Coronary artery (tissue), 2 donors: Measurements from ENCODE around the gene RNF183.

Experiments used
- DNase-seq: peaks from one replicate; pipeline ENCODE4 v3.0.0-alpha.2; 2017; ENCODE audit warnings: low spot score
- H3K27ac ChIP-seq, 2 donors: fragments of 200-600 bp; sonication (generic); one replicate each; pipeline ENCODE4 v1.5.1; 2016 to 2019
- H3K4me3 ChIP-seq: fragments of 200-600 bp; sonication (generic); 2 replicates; pipeline ENCODE4 v1.5.1; 2016; ENCODE audit warnings: mild to moderate bottlenecking, moderate library complexity
- TF ChIP-seq, protein P1 (sequence below): fragments of 200-600 bp; sonication (generic); IDR thresholded peaks from one replicate; pipeline ENCODE4 v1.5.1; 2019; ENCODE audit warnings: antibody characterized with exemption

Gene RNF183

DNA sequence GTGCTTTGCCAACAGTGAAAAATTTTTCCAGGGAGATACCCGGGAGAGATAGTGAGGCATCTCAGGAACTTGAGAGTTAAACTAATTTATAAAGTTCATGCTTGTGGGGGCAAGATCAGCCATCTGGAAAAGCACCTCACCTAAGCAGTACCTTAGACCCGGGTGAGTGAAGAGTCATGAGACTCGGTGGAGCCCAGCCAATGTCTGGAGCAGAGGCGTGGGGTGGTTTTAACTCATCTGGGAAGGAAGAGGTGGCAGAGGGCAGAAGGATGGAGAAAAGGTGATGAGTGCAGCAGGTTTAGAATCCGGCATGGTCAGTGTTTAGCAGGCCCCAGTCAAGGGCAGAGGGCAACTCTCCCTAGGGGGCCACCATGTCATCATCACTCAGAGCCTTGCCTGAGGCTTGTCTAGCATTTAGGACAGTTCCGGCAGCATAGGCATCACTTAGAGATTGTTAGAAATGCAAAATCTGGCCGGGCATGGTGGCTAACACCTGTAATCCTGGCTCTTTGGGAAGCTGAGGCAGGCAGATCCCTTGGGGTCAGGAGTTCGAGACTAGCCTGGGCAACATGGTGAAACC is 4.3 kb upstream of the RNF183 start:
- TF ChIP-seq, protein P1, sequence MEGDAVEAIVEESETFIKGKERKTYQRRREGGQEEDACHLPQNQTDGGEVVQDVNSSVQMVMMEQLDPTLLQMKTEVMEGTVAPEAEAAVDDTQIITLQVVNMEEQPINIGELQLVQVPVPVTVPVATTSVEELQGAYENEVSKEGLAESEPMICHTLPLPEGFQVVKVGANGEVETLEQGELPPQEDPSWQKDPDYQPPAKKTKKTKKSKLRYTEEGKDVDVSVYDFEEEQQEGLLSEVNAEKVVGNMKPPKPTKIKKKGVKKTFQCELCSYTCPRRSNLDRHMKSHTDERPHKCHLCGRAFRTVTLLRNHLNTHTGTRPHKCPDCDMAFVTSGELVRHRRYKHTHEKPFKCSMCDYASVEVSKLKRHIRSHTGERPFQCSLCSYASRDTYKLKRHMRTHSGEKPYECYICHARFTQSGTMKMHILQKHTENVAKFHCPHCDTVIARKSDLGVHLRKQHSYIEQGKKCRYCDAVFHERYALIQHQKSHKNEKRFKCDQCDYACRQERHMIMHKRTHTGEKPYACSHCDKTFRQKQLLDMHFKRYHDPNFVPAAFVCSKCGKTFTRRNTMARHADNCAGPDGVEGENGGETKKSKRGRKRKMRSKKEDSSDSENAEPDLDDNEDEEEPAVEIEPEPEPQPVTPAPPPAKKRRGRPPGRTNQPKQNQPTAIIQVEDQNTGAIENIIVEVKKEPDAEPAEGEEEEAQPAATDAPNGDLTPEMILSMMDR: no peak
- Histone ChIP-seq H3K27ac (no peak overlapping the region), H3K4me3 (no peak overlapping the region)
- DNase-seq: no peak

DNA sequence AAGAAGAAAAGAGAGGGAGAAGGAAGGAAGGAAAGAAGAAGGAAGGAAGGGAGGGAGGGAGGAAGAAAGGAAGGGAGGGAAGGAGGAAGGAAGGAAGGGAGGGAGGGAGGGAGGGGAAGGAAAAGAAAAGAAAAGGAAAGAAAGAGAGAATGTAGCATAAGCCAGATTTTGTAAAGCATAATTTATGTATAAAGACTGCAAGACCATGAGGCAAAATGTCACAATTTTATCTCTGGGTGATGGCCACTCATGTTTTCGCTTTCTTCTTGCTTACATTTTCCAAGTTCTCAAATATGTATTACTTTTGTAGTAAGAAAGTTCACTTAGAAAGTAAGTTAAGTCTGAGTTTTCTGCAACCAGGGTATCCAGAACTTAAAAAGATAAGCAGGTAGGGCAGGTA is 3.4 kb upstream of the RNF183 start:
- Histone ChIP-seq H3K27ac (no peak overlapping the region), H3K4me3 (no peak overlapping the region)
- DNase-seq: no peak
- TF ChIP-seq, protein P1: no peak

DNA sequence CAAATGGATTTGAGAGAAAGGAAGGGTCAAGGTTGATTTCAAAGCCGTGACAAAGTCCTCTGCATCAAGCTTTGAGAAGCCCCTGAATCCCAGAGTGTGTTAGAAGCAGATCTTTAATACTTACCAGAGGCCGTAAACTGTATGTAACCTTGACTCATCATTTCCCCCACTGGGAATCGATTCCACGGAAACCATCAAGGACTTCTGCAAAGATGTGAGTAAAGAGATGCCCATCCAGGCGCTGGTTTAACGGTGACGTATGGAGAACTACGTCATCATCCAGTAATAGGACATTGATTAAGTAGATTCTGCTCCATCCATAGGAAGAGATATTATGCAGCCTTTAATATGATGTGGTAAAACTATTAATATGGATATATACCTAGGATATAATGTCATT is 1.6 kb downstream of the RNF183 start:
- no peak for DNase-seq
- Histone ChIP-seq H3K4me3 (no peak overlapping the region), H3K27ac (no peak overlapping the region)
- TF ChIP-seq, protein P1: no peak

DNA sequence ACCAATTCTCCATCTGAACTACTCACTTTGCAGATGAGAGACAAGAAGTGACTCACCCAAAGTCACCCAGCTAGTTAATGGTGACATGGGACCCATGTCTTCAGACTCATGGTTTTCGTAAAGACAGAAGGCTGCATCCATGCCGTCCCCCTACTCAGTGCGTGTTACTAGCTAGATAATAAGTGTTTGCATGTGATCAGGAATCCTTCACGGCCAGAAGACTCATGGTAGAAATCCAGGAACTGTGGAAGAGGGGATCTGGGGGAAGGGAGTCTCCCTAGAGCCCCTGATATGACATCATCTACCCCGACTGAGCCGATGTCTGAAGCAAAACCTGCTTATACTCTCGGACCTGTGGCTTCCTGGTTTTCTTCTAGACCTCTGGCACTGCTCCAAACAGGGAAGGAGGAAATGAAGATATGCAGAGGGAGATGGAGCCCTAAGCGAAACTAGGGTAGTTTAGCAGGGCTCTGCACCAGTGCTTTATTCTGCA is 3.3 kb downstream of the RNF183 start:
- no peak overlapping the region for H3K4me3 ChIP-seq
- TF ChIP-seq, protein P1: no peak
- no peak for DNase-seq
- H3K27ac ChIP-seq: no peak overlapping the region

DNA sequence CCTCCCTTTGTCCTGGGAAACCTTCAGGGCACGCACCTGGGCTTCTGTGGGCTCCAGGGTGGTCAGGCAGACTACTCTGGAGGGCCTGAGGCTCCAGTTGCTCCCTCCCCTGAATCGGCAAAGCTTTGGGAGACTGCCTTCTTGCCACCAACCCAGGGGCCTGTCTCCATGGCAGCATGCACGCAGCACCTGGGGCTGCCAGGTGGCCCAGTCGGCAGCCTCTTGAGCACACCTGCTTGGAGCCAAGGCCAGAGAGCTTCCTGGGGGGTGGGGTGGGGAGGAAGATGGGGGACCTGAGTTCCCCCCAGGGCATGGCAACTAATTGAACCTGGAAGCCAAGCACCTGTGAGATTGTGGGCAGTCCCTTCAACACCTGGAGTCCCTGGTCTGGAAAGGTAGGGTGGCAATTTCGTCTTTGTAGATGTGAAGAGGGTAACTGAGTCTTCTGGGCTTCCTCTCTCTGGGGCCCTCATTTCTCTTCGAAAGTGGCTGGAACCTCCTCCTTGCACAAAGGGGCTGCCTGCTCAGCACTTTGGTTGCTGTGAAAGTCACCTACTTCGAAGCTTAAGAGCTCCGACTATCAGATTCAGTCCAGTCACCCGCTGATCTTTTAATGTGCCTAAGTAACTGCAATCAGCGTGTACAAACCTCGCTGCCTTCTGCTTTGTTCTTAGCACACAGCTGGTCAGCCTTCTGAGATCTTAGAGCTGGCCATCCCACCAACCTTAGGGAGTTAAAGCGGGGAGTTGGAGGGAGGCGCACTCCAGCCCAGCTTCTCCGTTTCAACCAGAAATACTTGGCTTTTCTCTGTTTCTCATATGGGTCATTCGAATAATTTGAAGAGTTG is 4.0 kb downstream of the RNF183 start:
- no peak for DNase-seq
- TF ChIP-seq, protein P1: no peak
- H3K27ac ChIP-seq: no peak overlapping the region
- no peak overlapping the region for H3K4me3 ChIP-seq

DNA sequence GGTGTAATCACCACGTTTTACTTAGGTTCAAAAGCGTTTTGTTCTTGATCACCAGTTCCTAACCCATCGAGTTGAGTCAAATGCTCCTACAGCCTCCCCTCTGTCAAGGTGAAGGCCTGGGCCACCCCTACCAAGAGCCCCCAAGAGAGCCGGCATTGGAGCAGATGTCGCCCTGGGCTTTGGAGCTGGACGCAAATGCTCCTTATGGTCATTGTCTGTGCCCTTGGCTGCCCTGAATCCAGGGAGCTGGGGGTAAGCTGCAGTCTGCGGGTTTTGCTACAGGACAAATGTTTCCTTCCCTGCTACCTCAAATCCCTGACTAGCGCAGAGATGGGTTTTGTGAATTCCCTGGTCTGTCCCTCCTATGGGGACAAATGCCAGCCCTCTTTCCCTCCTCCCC is 4.9 kb downstream of the RNF183 start:
- H3K4me3 ChIP-seq: no peak overlapping the region
- no peak overlapping the region for H3K27ac ChIP-seq
- TF ChIP-seq, protein P1: no peak
- DNase-seq: no peak
